HG03575 (cell line): Measurements from ENCODE around the gene JAG2.

Experiments used
- ATAC-seq: cut with Tn5 transposase; IDR thresholded peaks from one replicate; pipeline ENCODE4 v1.9.1; 2021; ENCODE audit not compliant: unreplicated experiment, insufficient number of reproducible peaks, low FRiP score; ENCODE audit errors: extremely low read depth

The JAG2 gene

GRCh38 chr14:105145381-105146180 is 23.0 kb downstream of the JAG2 start:
- ATAC-seq: no peak

GRCh38 chr14:105144666-105145380 is 23.8 kb downstream of the JAG2 start:
- ATAC-seq: no peak

- ATAC-seq: no peak
Observed at GRCh38 chr14:105144026-105144665, 24.4 kb downstream of the JAG2 start.

- no peak for ATAC-seq
Observed at GRCh38 chr14:105143451-105144025, 25.0 kb downstream of the JAG2 start.

- ATAC-seq: no peak
Observed at GRCh38 chr14:105142651-105143450, 25.7 kb downstream of the JAG2 start.

DNA sequence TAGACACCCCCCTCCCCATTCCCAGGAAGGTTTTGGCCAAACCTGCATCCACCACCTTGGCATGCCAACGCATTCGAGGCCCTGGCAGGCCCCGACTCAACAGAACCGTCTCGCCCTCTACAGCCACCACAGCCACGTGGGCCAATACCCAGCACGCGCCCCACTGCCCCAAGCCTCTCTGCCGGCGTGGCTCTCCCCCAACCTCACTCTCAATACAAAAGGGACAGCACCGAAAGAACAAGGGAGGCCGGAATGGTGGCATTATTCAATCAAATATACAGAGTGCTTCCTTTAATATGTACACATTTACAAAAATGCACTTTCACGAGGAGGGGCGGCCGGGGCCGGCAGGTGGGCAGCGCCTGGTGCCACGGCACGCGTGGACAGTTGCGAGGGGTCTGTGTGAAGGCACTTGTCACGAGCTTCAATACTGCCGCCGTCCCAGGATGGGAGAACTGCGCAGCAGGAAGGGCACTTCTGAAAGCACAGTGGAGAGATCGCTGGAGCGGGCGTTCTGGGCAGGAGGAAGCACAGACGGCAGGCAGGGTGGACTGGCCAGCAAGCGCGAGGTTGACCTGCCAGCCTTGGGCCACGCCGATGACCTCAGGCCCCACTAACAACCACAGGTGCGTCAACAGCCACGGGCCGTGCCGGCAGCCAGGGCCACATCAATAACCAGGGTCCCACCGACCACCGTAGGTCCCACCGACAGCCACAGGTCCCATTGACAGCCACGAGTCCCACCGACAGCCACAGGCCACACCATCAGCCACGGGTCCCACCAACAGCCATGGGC is 26.9 kb downstream of the JAG2 start:
- ATAC-seq: no peak

GRCh38 chr14:105141026-105141425 is 27.6 kb downstream of the JAG2 start:
- no peak for ATAC-seq

- no peak for ATAC-seq
Observed at GRCh38 chr14:105140581-105140980, 28.0 kb downstream of the JAG2 start.

DNA sequence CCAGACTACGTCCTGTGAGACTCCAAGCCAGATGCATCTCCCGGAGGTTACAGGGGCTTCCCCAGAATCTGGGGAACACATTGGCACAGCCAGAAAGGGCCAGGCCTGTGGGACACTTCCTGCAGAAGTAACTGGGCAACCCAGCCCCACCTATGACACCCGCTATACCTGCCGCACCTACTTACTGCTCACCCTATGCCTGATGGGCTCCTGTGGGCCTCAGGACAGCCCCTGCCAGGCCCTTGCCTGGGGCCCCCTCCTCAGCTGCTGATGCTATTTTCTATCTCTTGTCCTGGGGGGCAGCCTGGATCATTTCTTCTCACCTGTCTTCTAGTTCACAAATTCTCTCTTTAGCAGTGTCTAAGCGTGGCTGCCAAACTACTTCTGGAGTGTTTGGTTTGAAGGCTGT is 28.7 kb downstream of the JAG2 start:
- no peak for ATAC-seq

DNA sequence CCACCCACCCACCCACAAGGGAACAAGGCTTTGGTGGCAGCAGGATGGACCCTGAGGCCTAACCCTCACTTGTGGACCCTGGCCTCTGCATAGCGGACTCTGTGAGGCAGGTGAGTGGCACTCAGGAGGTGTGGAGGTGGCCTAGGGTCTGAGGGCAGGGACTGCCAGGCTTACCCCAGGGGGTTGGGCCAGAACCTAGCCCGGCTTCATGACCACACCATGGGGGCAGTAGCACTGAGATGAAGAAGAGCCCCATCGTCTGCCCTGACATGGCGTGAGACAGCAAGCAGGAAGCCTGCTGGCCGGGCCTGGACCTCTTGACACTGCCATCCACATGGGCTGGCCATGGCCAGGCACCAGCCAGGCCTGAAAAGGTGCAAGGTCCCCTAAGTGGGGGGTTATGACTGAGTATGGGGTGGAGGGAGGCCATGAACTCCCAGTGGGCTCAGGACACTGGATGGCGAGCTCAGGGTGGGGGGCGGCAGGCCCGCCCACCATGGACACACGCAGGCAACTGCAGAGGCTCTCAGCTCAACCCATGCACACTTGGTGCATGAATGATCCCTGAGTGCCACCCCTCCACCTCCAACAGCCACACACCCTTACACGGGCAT is 29.3 kb downstream of the JAG2 start:
- ATAC-seq: no peak

GRCh38 chr14:105138551-105139111 is 29.9 kb downstream of the JAG2 start:
- no peak for ATAC-seq

GRCh38 chr14:105138021-105138541 is 30.5 kb downstream of the JAG2 start:
- ATAC-seq: no peak

GRCh38 chr14:105137481-105138020 is 31.0 kb downstream of the JAG2 start:
- ATAC-seq: no peak

DNA sequence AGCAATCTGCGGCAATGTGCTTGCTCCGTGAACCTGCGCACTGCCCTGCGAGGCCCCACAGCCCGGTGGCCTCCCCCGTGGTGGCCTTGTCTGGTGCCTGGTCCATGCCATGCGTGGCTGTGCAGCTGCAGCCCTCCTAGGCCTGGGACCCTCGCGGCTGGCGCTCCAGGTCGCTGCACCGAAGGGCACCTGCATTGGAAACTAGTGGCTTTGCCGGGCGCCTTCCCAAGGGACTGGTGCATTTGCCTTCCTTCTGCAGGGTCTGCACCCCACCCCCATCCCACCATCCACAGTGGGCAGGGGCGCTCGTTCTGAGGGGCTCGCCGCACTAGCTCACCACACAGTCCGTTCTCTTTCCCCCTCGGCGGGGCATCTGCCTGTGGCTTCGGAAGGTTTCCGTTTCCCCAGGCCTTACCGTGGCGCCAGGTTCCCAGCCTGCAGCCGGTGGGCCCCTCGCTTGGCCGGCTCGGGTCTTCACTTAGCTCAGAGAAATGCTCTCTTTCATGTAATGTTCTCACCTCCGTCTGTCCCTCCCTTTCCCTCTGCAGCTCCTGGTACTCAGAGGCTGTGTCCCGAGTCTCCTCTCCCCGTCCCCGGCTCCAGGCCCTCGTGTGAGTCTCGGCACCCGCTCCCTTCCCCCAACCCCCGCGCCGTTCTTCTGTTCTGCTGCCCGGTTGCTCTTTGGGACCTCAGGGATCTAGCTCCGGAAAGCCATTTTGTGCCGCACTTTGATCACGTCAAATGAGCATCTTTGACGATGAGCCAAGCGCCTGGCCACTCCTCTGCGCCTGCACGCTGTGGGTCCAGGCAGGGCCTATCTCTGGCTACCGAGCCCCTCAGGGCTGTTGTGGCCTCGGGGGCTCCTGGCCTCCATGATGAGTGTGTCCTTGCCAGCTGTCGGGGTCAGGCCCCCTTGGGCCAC is 31.9 kb downstream of the JAG2 start:
- no peak for ATAC-seq

- ATAC-seq: no peak
Observed at GRCh38 chr14:105135700-105136395, 32.7 kb downstream of the JAG2 start.
